ENCODE data around the gene ZBTB9.

- TF ChIP-seq CTCF (IDR thresholded peaks at IDR 0.05; ENCODE audit: low read depth, low read length, missing input control) (no peak), YY1 (IDR thresholded peaks at IDR 0.05) (no peak), SP1 (IDR thresholded peaks at IDR 0.05) (no peak), RAD21 (IDR thresholded peaks at IDR 0.05) (no peak), JUND (IDR thresholded peaks at IDR 0.05) (no peak)
- TF ChIP-seq, protein P1, sequence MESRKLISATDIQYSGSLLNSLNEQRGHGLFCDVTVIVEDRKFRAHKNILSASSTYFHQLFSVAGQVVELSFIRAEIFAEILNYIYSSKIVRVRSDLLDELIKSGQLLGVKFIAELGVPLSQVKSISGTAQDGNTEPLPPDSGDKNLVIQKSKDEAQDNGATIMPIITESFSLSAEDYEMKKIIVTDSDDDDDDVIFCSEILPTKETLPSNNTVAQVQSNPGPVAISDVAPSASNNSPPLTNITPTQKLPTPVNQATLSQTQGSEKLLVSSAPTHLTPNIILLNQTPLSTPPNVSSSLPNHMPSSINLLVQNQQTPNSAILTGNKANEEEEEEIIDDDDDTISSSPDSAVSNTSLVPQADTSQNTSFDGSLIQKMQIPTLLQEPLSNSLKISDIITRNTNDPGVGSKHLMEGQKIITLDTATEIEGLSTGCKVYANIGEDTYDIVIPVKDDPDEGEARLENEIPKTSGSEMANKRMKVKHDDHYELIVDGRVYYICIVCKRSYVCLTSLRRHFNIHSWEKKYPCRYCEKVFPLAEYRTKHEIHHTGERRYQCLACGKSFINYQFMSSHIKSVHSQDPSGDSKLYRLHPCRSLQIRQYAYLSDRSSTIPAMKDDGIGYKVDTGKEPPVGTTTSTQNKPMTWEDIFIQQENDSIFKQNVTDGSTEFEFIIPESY (IDR thresholded peaks at IDR 0.05), result no peak
Measured at GRCh38 chr6:33405386-33405940, 48.9 kb upstream of the ZBTB9 start.
